Keratinocyte (primary cell): ENCODE results near the gene NEDD1.

Experiments used
- EZH2 ChIP-seq: IDR thresholded peaks from one replicate; pipeline ENCODE4 v1.6.1; 2012; ENCODE audit warnings: inconsistent platforms, mild to moderate bottlenecking, low read length, moderate library complexity
- TF ChIP-seq, protein P1 (sequence below), 3 experiments: IDR thresholded peaks in 1 of 3; conservative IDR thresholded peaks in 1 of 3; optimal IDR thresholded peaks in 1 of 3; 2 replicates in 2 of 3; 3 replicates in 1 of 3; pipeline versions ENCODE3 to v1.5.1; 2011; ENCODE audit warnings: low read length in 3 of 3, mild to moderate bottlenecking in 3 of 3, moderate library complexity in 2 of 3, control low read depth in 1 of 3, inconsistent platforms in 1 of 3; ENCODE audit not compliant: insufficient read depth in 2 of 3; ENCODE audit errors: extremely low read depth in 1 of 3

DNA sequence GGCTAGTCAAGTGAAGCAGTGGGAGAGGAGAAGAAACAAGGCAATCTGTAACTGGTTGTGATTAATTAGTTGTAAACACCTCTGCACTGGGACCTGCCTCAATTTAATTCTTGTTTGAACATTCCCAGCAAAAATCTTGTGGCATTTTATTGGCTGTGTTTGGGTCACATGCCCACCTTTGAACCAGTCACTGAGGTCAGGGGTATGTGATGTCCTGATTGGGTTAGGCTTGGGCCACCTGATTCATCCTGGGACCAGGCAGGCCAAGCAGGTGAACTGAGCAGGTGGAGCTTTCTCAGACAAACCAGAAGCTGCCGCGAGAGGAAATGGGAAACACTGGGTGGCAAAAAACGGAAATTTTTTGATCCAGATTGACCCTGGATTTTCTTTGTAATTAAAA lies 72.5 kb downstream of the NEDD1 start:
- no peak for TF ChIP-seq EZH2
- TF ChIP-seq, protein P1, sequence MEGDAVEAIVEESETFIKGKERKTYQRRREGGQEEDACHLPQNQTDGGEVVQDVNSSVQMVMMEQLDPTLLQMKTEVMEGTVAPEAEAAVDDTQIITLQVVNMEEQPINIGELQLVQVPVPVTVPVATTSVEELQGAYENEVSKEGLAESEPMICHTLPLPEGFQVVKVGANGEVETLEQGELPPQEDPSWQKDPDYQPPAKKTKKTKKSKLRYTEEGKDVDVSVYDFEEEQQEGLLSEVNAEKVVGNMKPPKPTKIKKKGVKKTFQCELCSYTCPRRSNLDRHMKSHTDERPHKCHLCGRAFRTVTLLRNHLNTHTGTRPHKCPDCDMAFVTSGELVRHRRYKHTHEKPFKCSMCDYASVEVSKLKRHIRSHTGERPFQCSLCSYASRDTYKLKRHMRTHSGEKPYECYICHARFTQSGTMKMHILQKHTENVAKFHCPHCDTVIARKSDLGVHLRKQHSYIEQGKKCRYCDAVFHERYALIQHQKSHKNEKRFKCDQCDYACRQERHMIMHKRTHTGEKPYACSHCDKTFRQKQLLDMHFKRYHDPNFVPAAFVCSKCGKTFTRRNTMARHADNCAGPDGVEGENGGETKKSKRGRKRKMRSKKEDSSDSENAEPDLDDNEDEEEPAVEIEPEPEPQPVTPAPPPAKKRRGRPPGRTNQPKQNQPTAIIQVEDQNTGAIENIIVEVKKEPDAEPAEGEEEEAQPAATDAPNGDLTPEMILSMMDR (optimal IDR thresholded peaks at IDR 0.05 in 1 of 3, IDR thresholded peaks at IDR 0.05 in 1 of 3, conservative IDR thresholded peaks at IDR 0.05 in 1 of 3; ENCODE audit: extremely low read depth in 1 of 3, insufficient read depth in 2 of 3, low read length in 3 of 3): no peak
